NT2/D1 (cell line): ENCODE measurements around the gene MYO5B.

Source experiments
- YY1 ChIP-seq: IDR thresholded peaks from 2 replicates; pipeline ENCODE4 v1.6.1; 2011; ENCODE audit not compliant: insufficient read length, insufficient read depth
- ZNF274 ChIP-seq: IDR thresholded peaks from 2 replicates; pipeline ENCODE4 v1.6.1; 2011; ENCODE audit warnings: mild to moderate bottlenecking, low read depth, low read length

- TF ChIP-seq ZNF274 (no peak), YY1 (no peak)
Observed at GRCh38 chr18:50022985-50023384, 172.0 kb downstream of the MYO5B start.
